ENCODE results near the gene XG. TPM values are rescaled to one million over a fixed set of nuclear protein-coding genes. Genes with fewer than 3 reads are reported as not detected.

XG gene
- total and polyA plus RNA-seq, 2 of the 8 experiments (the other 6 are each of a cell fraction or from before 2014, with no cell fraction given): 0.33 to 0.78 TPM

DNA sequence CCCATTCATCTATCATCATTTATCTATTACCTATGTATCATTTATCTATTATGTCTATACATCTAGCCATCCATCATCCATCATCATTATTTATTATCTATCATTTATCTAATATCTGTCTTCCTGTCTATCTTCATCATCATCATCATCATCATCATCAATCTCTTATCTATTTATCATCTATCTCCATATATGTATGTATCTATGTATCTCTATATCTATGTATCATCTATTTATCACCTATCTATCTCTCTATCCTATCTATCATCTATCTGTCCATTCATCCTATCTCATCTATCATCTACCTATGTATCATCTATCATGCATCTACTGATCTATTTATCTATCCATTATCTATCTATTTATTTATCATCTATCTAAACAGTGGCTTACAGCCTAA, 73.0 kb downstream of the XG start (continued):
- TF ChIP-seq SP1 (IDR thresholded peaks at IDR 0.05; ENCODE audit: low read depth, low read length) (no peak), SIN3A (conservative IDR thresholded peaks at IDR 0.05 in 1 of 2, IDR thresholded peaks at IDR 0.05 in 1 of 2; ENCODE audit: low read depth in 1 of 2, low read length in 2 of 2) (no peak), CTBP2 (IDR thresholded peaks at IDR 0.05; ENCODE audit: borderline replicate concordance, insufficient read depth, insufficient read length, low read length) (no peak), YY1 (IDR thresholded peaks at IDR 0.05; ENCODE audit: low read depth, low read length) (no peak), TBP (IDR thresholded peaks at IDR 0.05; ENCODE audit: low read depth, low read length) (no peak), CBX5 (IDR thresholded peaks at IDR 0.05; ENCODE audit: low read depth, low read length) (no peak)
- TF ChIP-seq, protein P1, sequence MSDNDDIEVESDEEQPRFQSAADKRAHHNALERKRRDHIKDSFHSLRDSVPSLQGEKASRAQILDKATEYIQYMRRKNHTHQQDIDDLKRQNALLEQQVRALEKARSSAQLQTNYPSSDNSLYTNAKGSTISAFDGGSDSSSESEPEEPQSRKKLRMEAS (IDR thresholded peaks at IDR 0.05): no peak
